Measurements from ENCODE around the gene TIAM1.

The TIAM1 gene

GRCh38 chr21:31279986-31280385 lies 64.1 kb downstream of the TIAM1 start:
- no peak for DNase-seq

GRCh38 chr21:31279214-31279613 lies 64.8 kb downstream of the TIAM1 start:
- DNase-seq = no peak

GRCh38 chr21:31278511-31279130 lies 65.4 kb downstream of the TIAM1 start:
- DNase-seq = no peak

GRCh38 chr21:31276663-31277062 lies 67.4 kb downstream of the TIAM1 start:
- no peak for DNase-seq

- no peak for DNase-seq
Measured at GRCh38 chr21:31275901-31276300, 68.2 kb downstream of the TIAM1 start.

- no peak for DNase-seq
Measured at GRCh38 chr21:31273278-31273677, 70.8 kb downstream of the TIAM1 start.

GRCh38 chr21:31268090-31268489 lies 76.0 kb downstream of the TIAM1 start:
- no peak for DNase-seq

- DNase-seq = no peak
Measured at GRCh38 chr21:31267644-31268043, 76.4 kb downstream of the TIAM1 start.

- DNase-seq = no peak
Measured at GRCh38 chr21:31266241-31266640, 77.8 kb downstream of the TIAM1 start.

GRCh38 chr21:31265366-31266013 lies 78.6 kb downstream of the TIAM1 start:
- no peak for DNase-seq

GRCh38 chr21:31264574-31264973 lies 79.5 kb downstream of the TIAM1 start:
- DNase-seq = no peak

GRCh38 chr21:31262728-31263127 lies 81.3 kb downstream of the TIAM1 start:
- DNase-seq = no peak

GRCh38 chr21:31261759-31262158 lies 82.3 kb downstream of the TIAM1 start:
- DNase-seq = no peak

GRCh38 chr21:31260790-31261189 lies 83.3 kb downstream of the TIAM1 start:
- DNase-seq = peak; percentile 1

GRCh38 chr21:31258073-31258472 lies 86.0 kb downstream of the TIAM1 start:
- no peak for DNase-seq

GRCh38 chr21:31257265-31257664 lies 86.8 kb downstream of the TIAM1 start:
- DNase-seq = no peak

GRCh38 chr21:31255896-31256295 lies 88.2 kb downstream of the TIAM1 start:
- no peak for DNase-seq

- no peak for DNase-seq
Measured at GRCh38 chr21:31255036-31255435, 89.0 kb downstream of the TIAM1 start.

- DNase-seq = no peak
Measured at GRCh38 chr21:31254131-31254530, 89.9 kb downstream of the TIAM1 start.

- no peak for DNase-seq
Measured at GRCh38 chr21:31253684-31254083, 90.4 kb downstream of the TIAM1 start.

GRCh38 chr21:31252611-31253010 lies 91.5 kb downstream of the TIAM1 start:
- no peak for DNase-seq

- DNase-seq = no peak
Measured at GRCh38 chr21:31252091-31252490, 92.0 kb downstream of the TIAM1 start.

- DNase-seq = no peak
Measured at GRCh38 chr21:31251686-31252085, 92.4 kb downstream of the TIAM1 start.

GRCh38 chr21:31248598-31248997 lies 95.5 kb downstream of the TIAM1 start:
- no peak for DNase-seq

GRCh38 chr21:31243611-31244010 lies 100.5 kb downstream of the TIAM1 start:
- no peak for DNase-seq

Measured in hematopoietic multipotent progenitor cell treated with erythropoietin and hydrocortisone succinate and interleukin-3 and kit ligand, for 8 days (in vitro differentiated cells).